Measurements from ENCODE around the gene SNRPD2.

GRCh38 chr19:45657520-45658167 is 34.1 kb downstream of the SNRPD2 start:
- TF ChIP-seq GATA2 (IDR thresholded peaks at IDR 0.05; ENCODE audit: low read depth, low read length) (no peak), GATA3 (IDR thresholded peaks at IDR 0.05; ENCODE audit: low read depth, low read length) (no peak)

All from SH-SY5Y (cell line).